IPS-18c (cell line): ENCODE data around the gene UNC5CL.
"Not testable (repeated sequence)": the region's sequence is repeated elsewhere in the genome, so short reads cannot be mapped to it uniquely, and the experiment has no call there.

ENCODE experiments used
- H3K4me3 ChIP-seq: 2 replicates; pipeline ENCODE4 v1.7.0; 2013; ENCODE audit warnings: low read depth, mild to moderate bottlenecking, low read length, moderate library complexity; ENCODE audit not compliant: insufficient read depth
- H3K9me3 ChIP-seq: one replicate; pipeline ENCODE4 v1.6.1; 2013; ENCODE audit warnings: mild to moderate bottlenecking, low read length, moderate library complexity; ENCODE audit not compliant: control insufficient read depth, insufficient read depth

The UNC5CL gene

DNA sequence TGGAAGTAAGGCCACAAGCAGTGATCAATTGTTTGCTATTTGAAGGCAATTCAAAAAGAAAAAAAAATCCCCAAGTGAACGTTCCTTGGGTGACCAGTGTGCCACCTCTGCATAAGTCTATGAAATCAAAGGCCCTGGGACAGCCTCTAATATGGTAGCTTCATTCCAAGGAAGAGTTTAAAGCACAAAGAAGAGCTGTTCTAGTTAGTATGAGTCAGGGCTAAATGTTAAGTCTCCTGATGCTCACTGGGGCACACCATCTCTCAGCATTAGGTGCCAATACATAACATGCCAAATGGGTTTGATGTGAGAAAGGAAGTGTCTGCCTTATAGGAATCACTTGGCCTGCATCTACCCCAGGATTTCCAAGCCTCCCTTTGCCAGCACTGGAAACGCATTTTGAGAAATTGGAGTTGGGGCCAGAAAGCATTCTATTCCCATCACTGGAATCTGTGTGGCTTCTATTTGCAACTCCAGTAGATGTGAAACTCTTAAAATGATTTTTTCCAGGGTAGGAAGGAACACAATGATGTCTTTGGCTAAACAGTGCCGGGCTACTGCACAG, 13.0 kb downstream of the UNC5CL start:
- H3K4me3 ChIP-seq = no peak overlapping the region

DNA sequence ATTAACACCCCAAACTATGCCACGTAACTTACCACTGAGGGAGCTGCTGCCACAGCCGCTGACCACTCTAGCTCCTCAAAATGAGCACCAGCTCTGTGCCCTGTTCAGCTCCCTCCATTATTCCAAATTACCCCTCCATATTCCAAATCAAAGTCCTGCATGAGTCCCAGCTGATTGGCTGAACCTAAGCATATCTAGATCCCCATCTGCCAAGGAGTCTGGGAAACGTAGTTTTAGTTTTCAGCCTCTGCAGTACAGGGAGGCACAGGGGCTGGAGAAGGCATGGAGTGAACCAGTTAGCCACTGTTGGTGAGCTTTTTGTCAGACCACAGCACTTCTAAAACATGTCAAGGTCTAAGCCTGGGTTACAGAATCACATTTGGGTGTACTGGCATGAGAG, 15.9 kb downstream of the UNC5CL start:
- no peaks in the 10 kb centered on the region for H3K9me3 ChIP-seq
- no peak overlapping the region for H3K4me3 ChIP-seq

More for the DNA sequence above, 13.0 kb downstream of the UNC5CL start:
- peaks cover 2% of the 10 kb centered on the region for H3K9me3 ChIP-seq

DNA sequence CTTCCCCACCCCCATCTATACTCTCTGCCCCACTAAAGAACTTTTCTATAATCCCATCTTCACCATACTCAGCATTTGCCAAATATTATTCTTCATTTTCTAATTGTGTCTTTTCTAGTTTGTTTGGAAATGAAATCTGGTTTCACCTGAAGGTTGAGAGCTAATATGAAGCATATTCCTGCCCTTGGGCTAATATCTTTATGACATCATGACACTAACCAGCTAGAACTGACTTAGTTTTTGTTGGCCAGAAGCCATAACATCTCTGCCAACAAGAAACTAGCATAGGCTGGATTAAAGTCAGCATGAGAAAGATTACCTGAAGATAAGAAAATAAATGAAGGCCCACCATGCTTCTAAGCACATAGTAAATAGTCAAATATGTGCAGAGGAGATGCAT, 16.7 kb downstream of the UNC5CL start:
- H3K9me3 ChIP-seq = no peaks in the 10 kb centered on the region
- H3K4me3 ChIP-seq = no peak overlapping the region

DNA sequence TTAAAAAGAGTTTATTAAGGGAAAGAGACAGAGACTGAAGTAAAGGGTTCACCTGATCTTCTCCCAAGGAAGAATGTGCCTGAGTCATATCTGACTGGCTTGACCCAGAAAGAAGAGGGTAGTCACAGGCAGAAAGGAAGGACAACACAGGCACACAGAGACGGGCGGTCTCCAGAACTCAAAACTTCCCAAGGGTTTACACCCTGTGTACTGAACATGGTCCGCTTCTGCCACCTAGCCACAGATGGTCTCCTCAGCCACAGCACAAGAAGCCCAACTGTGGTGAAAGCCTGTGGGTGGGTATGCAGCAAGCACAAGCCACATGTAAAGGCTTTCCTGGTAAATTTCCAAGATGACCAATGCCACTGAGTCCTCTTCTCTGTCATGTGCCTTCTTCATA, 17.2 kb downstream of the UNC5CL start:
- Histone ChIP-seq H3K4me3 (no peak overlapping the region), H3K9me3 (no peaks in the 10 kb centered on the region)

DNA sequence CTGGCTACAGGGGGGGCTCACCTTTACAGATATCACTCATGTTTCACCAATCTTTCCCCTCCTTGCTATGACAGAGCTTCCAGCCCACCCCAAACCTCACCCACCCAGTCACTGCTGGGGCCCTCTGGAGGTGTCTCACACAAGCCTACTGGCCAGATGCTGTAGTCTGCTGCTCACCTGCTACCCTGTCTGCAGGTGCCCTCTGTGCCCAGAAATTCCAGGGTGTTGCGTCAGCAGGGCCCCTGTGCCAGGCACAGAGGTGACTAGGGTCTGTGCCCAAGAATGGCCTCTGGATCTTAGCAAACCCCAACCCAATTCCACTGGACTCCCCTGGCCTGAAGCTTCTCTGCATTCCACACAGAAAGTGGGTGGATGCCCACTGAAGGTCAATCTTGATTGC, 21.4 kb downstream of the UNC5CL start:
- H3K4me3 ChIP-seq = no peak overlapping the region
- H3K9me3 ChIP-seq = no peaks in the 10 kb centered on the region

DNA sequence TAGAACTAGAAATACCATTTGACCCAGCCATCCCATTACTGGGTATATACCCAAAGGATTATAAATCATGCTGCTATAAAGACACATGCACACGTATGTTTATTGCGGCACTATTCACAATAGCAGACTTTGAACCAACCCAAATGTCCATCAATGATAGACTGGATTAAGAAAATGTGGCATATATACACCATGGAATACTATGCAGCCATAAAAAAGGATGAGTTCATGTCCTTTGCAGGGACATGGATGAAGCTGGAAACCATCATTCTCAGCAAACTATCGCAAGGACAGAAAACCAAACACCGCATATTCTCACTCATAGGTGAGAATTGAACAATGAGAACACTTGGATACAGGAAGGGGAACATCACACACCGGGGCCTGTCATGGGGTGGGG, 23.2 kb downstream of the UNC5CL start:
- not testable (repeated sequence) for H3K4me3 ChIP-seq

DNA sequence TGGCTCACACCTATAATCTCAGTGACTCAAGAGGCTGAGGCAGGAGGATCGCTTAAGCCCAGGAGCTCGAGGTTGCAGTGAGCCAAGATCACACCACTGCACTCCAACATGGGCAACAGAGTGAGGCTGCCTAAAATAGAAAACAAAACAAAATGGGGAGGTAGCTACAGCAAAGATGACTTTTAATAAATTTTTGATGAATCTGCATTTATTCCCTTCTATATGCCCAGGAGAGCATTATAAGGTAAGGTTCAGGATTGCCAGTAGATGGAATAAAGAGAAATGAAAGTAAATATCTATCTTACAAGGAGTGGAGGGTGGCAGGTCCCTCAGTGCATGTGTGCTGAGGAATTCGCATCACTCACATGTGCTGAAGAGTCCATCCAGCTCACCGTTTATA, 24.2 kb downstream of the UNC5CL start:
- Histone ChIP-seq H3K9me3 (no peaks in the 10 kb centered on the region), H3K4me3 (no peak overlapping the region)

More for the DNA sequence above, 23.2 kb downstream of the UNC5CL start:
- H3K9me3 ChIP-seq = not testable (repeated sequence)

DNA sequence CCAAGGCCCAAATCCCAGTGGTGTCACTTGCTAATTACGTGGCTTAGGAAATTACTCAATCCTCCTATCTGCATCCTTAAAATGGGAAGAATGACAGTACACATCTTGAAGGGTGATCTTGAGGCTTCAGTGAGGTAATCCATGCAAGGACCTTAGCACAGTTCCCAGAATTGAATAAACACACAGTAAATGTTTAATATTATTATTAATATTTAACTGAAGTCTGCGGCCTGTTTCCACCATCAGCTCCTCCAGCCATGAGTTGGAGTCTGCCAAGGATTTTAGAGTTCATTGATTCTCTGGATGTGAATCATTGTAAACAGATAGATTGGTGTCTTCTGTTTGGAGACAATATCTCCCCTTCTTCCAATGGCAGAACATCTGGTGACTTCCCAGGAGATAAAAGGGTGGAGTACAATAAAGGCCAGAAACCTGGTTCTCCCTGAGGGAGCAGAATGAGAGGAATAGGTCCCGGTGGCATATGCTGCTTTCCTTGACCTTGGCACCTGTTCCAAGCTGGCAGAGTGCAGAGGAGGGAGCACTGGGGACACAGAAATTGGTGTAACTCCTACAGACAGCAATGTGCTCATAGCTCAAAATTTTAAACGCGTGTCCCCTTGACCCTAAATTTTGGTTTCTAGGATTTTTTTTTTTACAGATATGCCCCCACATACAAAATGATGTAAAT, 25.4 kb downstream of the UNC5CL start:
- Histone ChIP-seq H3K4me3 (no peak overlapping the region), H3K9me3 (no peaks in the 10 kb centered on the region)

DNA sequence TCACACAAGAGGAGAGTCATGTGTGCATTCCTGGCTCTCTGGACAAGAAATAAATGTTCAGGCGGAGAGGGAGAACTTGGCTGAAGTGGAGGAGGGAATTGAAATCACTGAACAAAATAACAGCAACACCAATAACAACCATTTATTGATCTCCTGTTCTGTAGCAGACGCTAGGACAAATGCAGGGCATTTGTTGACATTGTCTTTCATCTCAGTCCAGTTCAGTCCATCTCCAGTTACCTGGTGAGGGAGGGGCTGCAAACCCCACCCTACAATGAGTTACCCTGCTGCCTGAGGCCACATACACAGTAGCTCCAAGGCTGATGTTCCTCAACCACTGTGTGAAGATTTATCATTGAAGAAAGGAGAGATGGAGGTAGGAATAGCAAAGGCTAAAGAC, 27.3 kb downstream of the UNC5CL start:
- H3K4me3 ChIP-seq = no peak overlapping the region

DNA sequence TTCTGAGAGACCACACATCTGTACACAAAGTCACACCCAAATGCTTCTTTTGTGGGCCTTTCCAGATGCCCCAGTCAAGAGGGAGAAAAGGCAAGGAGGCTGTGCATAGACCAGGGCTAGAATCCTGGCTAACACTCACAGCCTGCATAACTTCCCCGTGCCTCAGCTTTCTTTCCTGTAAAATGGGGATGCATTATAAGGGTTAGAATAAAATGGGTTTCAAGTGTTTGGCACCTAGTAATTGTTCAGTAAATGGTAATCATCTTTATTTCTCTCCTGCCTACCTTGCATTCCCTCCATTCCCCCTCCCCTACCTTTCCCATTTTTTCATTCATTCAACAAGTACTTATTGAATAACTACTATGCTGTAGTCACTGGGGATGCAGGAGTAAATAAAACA, 29.4 kb downstream of the UNC5CL start:
- no peak overlapping the region for H3K4me3 ChIP-seq

More for the DNA sequence above, 27.3 kb downstream of the UNC5CL start:
- H3K9me3 ChIP-seq = no peaks in the 10 kb centered on the region

DNA sequence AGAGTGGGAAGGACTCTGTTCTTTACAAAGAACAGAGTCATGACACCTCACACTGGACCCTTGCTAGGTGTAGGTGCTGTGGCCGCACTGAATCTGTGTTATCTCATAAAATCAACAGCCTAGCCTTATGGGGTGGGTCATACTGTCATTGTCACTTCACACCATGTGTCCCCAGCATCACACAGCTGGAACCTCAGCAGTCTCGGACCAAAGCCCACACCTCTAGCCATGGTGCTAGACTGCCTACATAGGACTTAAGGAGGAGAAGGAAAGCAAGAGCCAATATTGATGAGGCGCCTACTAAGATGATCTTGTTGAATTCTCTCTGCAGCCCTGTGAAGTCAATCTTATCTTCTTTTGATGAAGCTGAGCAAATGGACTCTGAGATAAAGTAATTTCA, 31.0 kb downstream of the UNC5CL start:
- H3K9me3 ChIP-seq = no peaks in the 10 kb centered on the region

More for the DNA sequence above, 29.4 kb downstream of the UNC5CL start:
- no peaks in the 10 kb centered on the region for H3K9me3 ChIP-seq

DNA sequence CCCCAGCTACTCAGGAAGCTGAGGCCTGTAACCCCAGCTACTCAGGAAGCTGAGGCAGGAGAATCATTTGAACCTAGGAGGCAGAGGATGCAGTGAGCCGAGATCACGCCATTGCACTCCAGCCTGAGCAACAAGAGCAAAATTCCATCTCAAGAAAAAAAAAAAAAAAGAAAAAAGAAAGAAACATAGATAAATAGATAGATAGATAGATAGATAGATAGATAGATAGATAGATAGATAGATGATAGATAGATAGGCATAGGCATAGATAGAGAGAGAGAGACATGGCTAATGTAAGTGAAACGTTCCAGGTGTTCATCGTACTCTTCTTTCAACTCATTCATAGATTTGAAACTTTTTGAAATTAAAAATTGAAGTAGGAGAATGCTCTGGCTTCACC, 32.0 kb downstream of the UNC5CL start:
- not testable (repeated sequence) for H3K9me3 ChIP-seq, H3K4me3 ChIP-seq

More for the DNA sequence above, 31.0 kb downstream of the UNC5CL start:
- no peak overlapping the region for H3K4me3 ChIP-seq

DNA sequence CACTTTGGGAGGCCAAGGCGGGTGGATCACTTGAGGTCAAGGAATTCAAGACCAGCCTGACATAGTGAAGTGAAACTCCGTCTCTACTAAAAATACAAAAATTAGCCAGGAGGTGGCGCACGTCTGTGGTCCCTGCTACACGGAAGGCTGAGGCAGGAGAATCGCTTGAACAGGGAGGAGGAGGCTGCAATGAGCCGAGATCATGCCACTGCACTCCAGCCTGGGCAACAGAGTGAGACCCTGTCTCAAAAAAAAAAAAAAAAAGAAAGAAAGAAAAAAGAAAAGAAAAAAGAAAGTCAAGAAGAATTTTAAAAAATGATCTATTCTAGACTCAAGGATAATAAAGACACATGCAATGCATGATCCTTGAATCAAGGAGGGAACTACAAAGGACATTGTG, 32.8 kb downstream of the UNC5CL start:
- not testable (repeated sequence) for H3K4me3 ChIP-seq, H3K9me3 ChIP-seq

DNA sequence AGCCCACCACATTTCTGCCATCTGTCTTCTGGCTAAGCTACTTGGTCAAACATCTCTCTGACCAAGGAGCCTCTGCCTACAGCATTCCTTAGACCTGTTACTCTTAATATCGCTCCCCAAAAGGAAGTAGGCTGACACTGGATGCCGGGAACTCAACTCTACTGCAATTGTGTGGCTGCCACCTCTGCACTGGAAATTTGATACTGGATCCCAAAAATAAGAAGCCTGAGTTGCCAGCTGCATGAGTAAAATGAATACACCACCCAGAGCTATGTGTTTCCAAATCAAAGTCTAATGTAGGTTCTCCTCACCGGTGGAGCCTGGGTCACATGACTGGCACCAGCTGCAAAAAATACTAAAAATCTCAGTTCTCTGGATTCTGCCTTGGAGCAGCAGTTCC, 36.9 kb downstream of the UNC5CL start:
- H3K9me3 ChIP-seq = no peaks in the 10 kb centered on the region
- H3K4me3 ChIP-seq = no peak overlapping the region

DNA sequence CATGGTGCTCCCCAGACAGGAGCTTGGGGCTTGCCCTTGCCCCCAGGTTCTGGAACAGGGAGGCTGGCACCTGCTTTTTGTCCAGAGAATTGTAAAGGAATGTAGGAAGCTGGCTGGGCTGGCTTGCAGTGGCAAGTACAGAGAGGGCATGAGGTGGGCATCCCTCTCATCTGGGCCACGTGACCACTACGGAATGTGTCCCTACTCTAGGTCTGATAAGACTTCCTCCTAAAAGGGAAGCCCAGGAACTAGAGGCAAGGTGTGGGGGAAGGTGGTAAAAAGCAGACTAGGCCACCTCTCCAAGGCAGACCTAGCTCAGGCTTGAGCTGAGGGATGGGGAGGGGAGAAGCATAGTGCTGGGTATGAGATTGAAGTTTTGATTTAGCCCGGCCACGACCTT, 38.8 kb downstream of the UNC5CL start:
- Histone ChIP-seq H3K9me3 (no peaks in the 10 kb centered on the region), H3K4me3 (no peak overlapping the region)

DNA sequence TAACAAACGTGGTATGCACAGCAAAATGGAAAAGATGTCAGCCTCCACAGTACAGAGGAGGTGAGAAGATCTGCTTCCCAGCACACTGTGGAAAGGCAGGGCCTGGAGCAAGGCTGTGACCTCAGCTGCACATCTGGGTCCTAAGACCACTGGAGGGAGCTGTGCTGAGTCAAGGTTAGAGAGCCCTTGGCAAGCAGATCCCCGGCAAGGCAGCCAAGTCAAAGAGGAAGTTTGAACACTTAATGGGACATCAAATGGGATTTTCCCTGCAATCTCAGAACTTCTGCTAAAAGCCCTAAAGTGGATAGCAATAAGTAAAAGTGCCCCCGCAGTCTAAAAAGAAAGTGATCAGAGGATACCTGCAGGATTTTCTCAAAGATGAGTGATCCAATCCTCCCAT, 39.5 kb downstream of the UNC5CL start:
- no peaks in the 10 kb centered on the region for H3K9me3 ChIP-seq
- no peak overlapping the region for H3K4me3 ChIP-seq

DNA sequence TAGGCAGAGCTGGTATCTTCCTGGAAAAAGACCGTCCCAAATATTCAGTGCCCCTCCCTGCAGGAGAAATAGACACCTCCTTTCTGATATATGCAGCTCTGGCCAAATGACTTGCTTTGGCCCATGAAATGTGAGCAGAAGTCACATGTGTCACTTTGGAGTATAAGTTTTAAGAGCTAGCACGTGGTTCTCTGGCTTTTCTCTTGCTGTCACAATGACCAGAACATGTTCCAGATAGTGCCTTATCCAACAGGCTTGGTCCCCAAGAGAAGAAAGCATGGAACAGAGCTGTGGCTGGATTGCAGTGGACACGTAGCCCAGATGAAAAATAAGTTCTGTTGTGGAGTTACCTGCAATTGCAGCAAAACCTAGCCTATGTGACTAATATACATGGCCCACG, 40.4 kb downstream of the UNC5CL start:
- no peak overlapping the region for H3K4me3 ChIP-seq
- no peaks in the 10 kb centered on the region for H3K9me3 ChIP-seq

DNA sequence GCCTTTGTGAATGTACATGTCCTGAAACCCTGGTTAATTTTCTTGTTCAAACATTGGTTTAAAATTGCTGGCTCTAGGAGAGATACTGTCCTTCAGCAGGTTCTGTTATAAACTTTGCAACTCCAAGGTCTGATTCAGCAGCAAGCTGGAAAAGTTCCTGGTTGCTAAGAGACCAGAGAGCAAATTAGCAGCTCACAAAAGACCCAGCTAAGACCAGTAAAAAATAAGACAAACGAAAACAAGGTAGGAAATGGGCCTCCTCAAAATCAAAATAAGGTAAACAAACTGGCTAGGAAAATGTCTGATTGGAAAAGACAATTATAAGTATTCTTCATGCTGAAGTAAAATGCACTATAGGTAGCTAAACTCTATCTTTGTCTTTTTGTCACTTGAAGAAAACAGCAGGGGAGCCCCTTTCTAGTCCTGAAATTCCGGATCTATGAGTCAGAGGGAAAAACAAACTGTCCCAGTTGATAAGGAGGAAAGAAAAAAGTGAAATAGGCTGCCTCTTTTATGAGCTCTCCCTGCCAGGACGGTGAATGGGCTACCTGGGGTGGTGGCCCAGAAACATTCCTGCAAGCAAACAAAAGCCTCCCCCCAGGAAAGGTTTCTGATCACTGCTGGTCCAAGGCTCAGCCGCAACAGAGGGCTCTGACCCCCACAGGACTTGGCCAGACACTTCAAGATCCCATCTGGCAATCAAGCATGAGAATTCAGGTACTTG, 41.6 kb downstream of the UNC5CL start:
- no peak overlapping the region for H3K4me3 ChIP-seq

More for the DNA sequence above, 41.6 kb downstream of the UNC5CL start:
- no peaks in the 10 kb centered on the region for H3K9me3 ChIP-seq
